ENCODE data around the gene ZCCHC18.
"Not testable (repeated sequence)": the region's sequence is repeated elsewhere in the genome, so short reads cannot be mapped to it uniquely, and the experiment has no call there.

Gene ZCCHC18

GRCh38 chrX:104112326-104112951 is at the start of gene ZCCHC18:
Gene ZCCHC18 (plus strand): TSS chrX:104112523. CDS start chrX:104114112, 1,589 bp downstream.
- Histone ChIP-seq H3K4me3 (ENCODE audit: low read depth, low read length) (peak within 1 kb of the TSS; percentile 86), H3K27me3 (ENCODE audit: insufficient read depth, low read length) (no peaks in the 10 kb centered on the region; the same call in 1 of the 2 replicates), H3K4me1 (ENCODE audit: control insufficient read depth, insufficient read depth, low read length, unreplicated experiment) (no peaks in the 10 kb centered on the region), H3K36me3 (ENCODE audit: insufficient read depth, low read length) (no peaks in the 10 kb centered on the region), H3K79me2 (ENCODE audit: control insufficient read depth, insufficient read depth, low read length, unreplicated experiment) (no peaks in the 10 kb centered on the region), H3K27ac (ENCODE audit: low read depth, low read length) (no peak within 1 kb of the TSS), H2AFZ (ENCODE audit: low read length, unreplicated experiment) (peak within 1 kb of the TSS; percentile 50)

DNA sequence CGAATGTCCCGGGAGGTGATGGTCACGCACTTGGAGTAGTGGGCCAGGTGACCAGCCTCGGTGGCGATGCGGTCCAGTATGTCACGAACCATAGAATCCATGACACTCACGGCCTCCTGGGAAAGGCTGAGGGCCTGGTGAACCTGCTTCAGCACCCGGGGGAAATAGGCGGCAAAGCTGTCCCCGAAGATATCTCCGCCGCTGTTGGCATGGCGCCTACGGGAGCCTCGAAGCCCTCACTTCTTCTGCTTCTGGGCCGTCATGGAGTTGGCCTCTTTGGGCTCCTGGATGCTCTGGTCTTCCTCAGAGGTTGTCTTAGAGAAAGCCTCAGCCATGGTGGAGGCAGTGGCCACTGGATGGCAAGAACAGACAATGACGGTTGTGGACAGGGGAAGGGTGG is 49.7 kb upstream of the ZCCHC18 start:
- not testable (repeated sequence) for H3K27me3 ChIP-seq (ENCODE audit: insufficient read depth, low read length); H3K36me3 ChIP-seq (ENCODE audit: insufficient read depth, low read length); H3K79me2 ChIP-seq (ENCODE audit: control insufficient read depth, insufficient read depth, low read length, unreplicated experiment); H2AFZ ChIP-seq (ENCODE audit: low read length, unreplicated experiment); H3K4me3 ChIP-seq (ENCODE audit: low read depth, low read length); H3K27ac ChIP-seq (ENCODE audit: low read depth, low read length); H3K4me1 ChIP-seq (ENCODE audit: control insufficient read depth, insufficient read depth, low read length, unreplicated experiment)

DNA sequence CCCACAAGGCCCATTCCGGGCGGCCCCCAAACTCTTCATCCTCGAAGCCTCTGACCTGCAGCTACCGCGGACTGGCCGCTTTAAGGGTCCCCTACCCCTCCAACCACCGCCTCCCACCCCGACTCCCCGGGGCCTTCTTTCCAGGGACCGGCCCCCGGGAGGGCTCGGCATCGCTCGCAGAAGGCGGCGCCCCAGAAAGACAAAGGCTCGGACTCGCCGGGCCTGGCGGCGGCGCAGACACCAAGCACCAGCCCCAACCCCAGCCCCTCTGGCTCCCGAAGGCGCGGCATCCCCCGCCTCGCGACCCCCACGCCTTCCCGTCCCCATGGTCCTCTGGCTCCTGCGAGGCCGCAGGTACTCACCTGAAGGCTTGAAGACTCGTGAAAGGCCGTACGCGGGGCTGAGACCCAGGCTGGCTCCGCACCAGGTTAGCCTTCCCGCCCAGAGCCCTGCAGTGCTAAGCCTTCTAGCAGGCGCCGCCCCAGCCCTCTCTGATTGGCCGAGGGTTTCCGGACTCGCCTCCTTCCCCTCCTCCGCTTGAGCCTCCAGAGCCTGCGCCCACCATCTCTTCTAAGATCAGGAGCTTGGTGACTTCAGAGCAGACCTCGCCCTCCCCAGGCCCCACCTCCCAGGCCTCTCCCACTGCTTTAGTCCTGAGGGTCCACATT is 36.4 kb upstream of the ZCCHC18 start, which contains the start of gene TMSB15C:
TMSB15C (minus strand) TSS at position 459 of the 668 bp plus-strand sequence.
- not testable (repeated sequence) for H3K4me1 ChIP-seq (ENCODE audit: control insufficient read depth, insufficient read depth, low read length, unreplicated experiment); H3K4me3 ChIP-seq (ENCODE audit: low read depth, low read length); H2AFZ ChIP-seq (ENCODE audit: low read length, unreplicated experiment); H3K27ac ChIP-seq (ENCODE audit: low read depth, low read length); H3K27me3 ChIP-seq (ENCODE audit: insufficient read depth, low read length); H3K79me2 ChIP-seq (ENCODE audit: control insufficient read depth, insufficient read depth, low read length, unreplicated experiment); H3K36me3 ChIP-seq (ENCODE audit: insufficient read depth, low read length)

- H3K4me1 ChIP-seq (ENCODE audit: control insufficient read depth, insufficient read depth, low read length, unreplicated experiment); H3K4me3 ChIP-seq (ENCODE audit: low read depth, low read length); H3K79me2 ChIP-seq (ENCODE audit: control insufficient read depth, insufficient read depth, low read length, unreplicated experiment): not testable (repeated sequence)
Measured at GRCh38 chrX:104077854-104078253, 34.5 kb upstream of the ZCCHC18 start.

DNA sequence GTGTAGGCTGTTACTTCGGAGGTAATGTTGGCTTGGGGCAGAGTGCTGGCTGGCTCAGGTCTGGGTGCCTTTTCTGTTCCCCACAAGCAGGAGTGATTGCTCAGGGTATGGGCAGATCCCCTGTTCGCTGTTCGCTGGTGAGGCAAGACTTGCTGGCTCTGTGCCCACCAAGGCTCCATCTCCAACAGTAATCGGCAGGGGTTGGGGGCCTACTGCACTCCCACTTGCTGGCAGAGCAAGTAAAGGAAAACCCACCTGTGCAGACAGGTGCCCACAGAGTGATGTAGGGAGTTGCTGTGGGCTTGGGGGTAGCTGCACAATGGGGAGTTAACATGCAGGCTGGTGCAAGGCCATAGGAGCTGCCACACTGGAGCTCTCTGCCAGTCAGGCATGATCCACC is 28.3 kb upstream of the ZCCHC18 start:
- Histone ChIP-seq H3K27ac (ENCODE audit: low read depth, low read length) (no peak overlapping the region), H3K27me3 (ENCODE audit: insufficient read depth, low read length) (peaks cover 17% of the 10 kb centered on the region; the same call in 1 of the 2 replicates), H3K4me1 (ENCODE audit: control insufficient read depth, insufficient read depth, low read length, unreplicated experiment) (peaks cover 6% of the 10 kb centered on the region), H3K36me3 (ENCODE audit: insufficient read depth, low read length) (no peaks in the 10 kb centered on the region), H2AFZ (ENCODE audit: low read length, unreplicated experiment) (no peak overlapping the region), H3K79me2 (ENCODE audit: control insufficient read depth, insufficient read depth, low read length, unreplicated experiment) (no peaks in the 10 kb centered on the region), H3K4me3 (ENCODE audit: low read depth, low read length) (no peak overlapping the region)

More at GRCh38 chrX:104077854-104078253, 34.5 kb upstream of the ZCCHC18 start:
- H3K27me3 ChIP-seq (ENCODE audit: insufficient read depth, low read length); H3K36me3 ChIP-seq (ENCODE audit: insufficient read depth, low read length); H3K27ac ChIP-seq (ENCODE audit: low read depth, low read length); H2AFZ ChIP-seq (ENCODE audit: low read length, unreplicated experiment): not testable (repeated sequence)

DNA sequence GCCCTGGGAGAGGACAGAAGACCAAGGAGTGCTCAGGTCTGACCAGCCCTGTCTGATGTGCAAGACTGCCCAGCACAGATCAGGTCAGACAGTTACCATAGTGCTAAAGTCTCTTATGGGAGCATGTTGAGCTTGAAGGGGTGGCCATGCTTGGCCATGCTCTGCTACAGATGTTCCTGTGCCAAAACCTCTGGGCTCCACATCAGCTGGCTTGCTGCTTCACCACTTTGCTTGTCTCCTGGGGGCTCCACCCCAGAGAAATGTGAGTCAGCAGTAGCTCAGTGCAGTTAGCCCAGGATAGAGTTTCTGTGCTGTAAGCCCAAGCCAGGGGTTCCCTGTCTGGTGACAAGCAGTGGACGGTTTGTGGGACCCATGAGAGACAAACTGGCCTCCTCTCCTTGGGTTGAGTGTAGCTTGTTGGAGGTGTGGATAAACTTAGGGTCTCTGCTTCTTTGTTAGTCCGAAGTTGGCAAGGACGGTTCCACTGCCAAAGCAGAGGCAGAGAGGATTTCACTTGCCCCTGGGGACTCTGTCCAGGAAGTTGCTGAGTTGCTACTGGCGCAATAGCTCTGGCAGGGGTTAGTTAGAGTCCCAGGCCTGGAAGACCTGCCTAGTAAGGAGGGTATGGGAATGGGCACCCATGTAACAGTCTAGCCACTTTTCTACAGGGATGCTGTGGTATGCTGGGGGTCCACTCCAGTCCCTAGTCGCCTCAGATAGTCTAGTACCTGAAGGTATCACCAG is 27.6 kb upstream of the ZCCHC18 start:
- peaks cover 6% of the 10 kb centered on the region for H3K4me1 ChIP-seq (ENCODE audit: control insufficient read depth, insufficient read depth, low read length, unreplicated experiment)
- H3K79me2 ChIP-seq (ENCODE audit: control insufficient read depth, insufficient read depth, low read length, unreplicated experiment): no peaks in the 10 kb centered on the region
- H3K27me3 ChIP-seq (ENCODE audit: insufficient read depth, low read length): peaks cover 23% of the 10 kb centered on the region; the same call in 1 of the 2 replicates
- H3K36me3 ChIP-seq (ENCODE audit: insufficient read depth, low read length): no peaks in the 10 kb centered on the region
- H3K27ac ChIP-seq (ENCODE audit: low read depth, low read length): no peak overlapping the region
- no peak overlapping the region for H2AFZ ChIP-seq (ENCODE audit: low read length, unreplicated experiment)
- no peak overlapping the region for H3K4me3 ChIP-seq (ENCODE audit: low read depth, low read length)

- H3K79me2 ChIP-seq (ENCODE audit: control insufficient read depth, insufficient read depth, low read length, unreplicated experiment): no peaks in the 10 kb centered on the region
- H3K36me3 ChIP-seq (ENCODE audit: insufficient read depth, low read length): no peaks in the 10 kb centered on the region
- H3K27ac ChIP-seq (ENCODE audit: low read depth, low read length): no peak overlapping the region
- H3K4me1 ChIP-seq (ENCODE audit: control insufficient read depth, insufficient read depth, low read length, unreplicated experiment): peaks cover 6% of the 10 kb centered on the region
- H2AFZ ChIP-seq (ENCODE audit: low read length, unreplicated experiment): no peak overlapping the region
- H3K4me3 ChIP-seq (ENCODE audit: low read depth, low read length): no peak overlapping the region
- H3K27me3 ChIP-seq (ENCODE audit: insufficient read depth, low read length): peaks cover 31% of the 10 kb centered on the region
Measured at GRCh38 chrX:104085477-104085876, 26.8 kb upstream of the ZCCHC18 start.

- Histone ChIP-seq H3K4me3 (ENCODE audit: low read depth, low read length) (no peak overlapping the region), H3K36me3 (ENCODE audit: insufficient read depth, low read length) (no peaks in the 10 kb centered on the region), H3K4me1 (ENCODE audit: control insufficient read depth, insufficient read depth, low read length, unreplicated experiment) (peaks cover 6% of the 10 kb centered on the region), H3K27me3 (ENCODE audit: insufficient read depth, low read length) (peaks cover 32% of the 10 kb centered on the region), H3K27ac (ENCODE audit: low read depth, low read length) (no peak overlapping the region), H3K79me2 (ENCODE audit: control insufficient read depth, insufficient read depth, low read length, unreplicated experiment) (no peaks in the 10 kb centered on the region), H2AFZ (ENCODE audit: low read length, unreplicated experiment) (no peak overlapping the region)
Measured at GRCh38 chrX:104085919-104086318, 26.4 kb upstream of the ZCCHC18 start.

- peaks cover 17% of the 10 kb centered on the region; the same call in 1 of the 2 replicates for H3K27me3 ChIP-seq (ENCODE audit: insufficient read depth, low read length)
- no peaks in the 10 kb centered on the region for H3K36me3 ChIP-seq (ENCODE audit: insufficient read depth, low read length)
- no peaks in the 10 kb centered on the region for H3K4me1 ChIP-seq (ENCODE audit: control insufficient read depth, insufficient read depth, low read length, unreplicated experiment)
- H2AFZ ChIP-seq (ENCODE audit: low read length, unreplicated experiment): no peak overlapping the region
- H3K4me3 ChIP-seq (ENCODE audit: low read depth, low read length): no peak overlapping the region
- no peaks in the 10 kb centered on the region for H3K79me2 ChIP-seq (ENCODE audit: control insufficient read depth, insufficient read depth, low read length, unreplicated experiment)
- H3K27ac ChIP-seq (ENCODE audit: low read depth, low read length): no peak overlapping the region
Measured at GRCh38 chrX:104098151-104098808, 14.0 kb upstream of the ZCCHC18 start.

GRCh38 chrX:104098919-104099318 is 13.4 kb upstream of the ZCCHC18 start:
- H2AFZ ChIP-seq (ENCODE audit: low read length, unreplicated experiment): no peak overlapping the region
- H3K4me3 ChIP-seq (ENCODE audit: low read depth, low read length): no peak overlapping the region

More at GRCh38 chrX:104098919-104099318, 13.4 kb upstream of the ZCCHC18 start:
- Histone ChIP-seq H3K27ac (ENCODE audit: low read depth, low read length) (no peak overlapping the region), H3K36me3 (ENCODE audit: insufficient read depth, low read length) (no peaks in the 10 kb centered on the region), H3K4me1 (ENCODE audit: control insufficient read depth, insufficient read depth, low read length, unreplicated experiment) (no peaks in the 10 kb centered on the region), H3K27me3 (ENCODE audit: insufficient read depth, low read length) (peaks cover 13% of the 10 kb centered on the region; the same call in 1 of the 2 replicates), H3K79me2 (ENCODE audit: control insufficient read depth, insufficient read depth, low read length, unreplicated experiment) (no peaks in the 10 kb centered on the region)
